Measurements from ENCODE around the gene ZFP36L1. TPM values are rescaled to one million over a fixed set of nuclear protein-coding genes. Genes with fewer than 3 reads are reported as not detected.

ZFP36L1 gene
- total and polyA plus RNA-seq, 10 of the 15 experiments (the other 5 are each of a cell fraction or from before 2014, with no cell fraction given) = 22.0 to 184 (median 66.1) TPM

- DNase-seq (ENCODE audit: low read depth, low spot score) (no peak), FAIRE-seq (no peak), ATAC-seq (no peak)
- peak overlapping the region; percentile 84 for H3K4me2 ChIP-seq (ENCODE audit: control insufficient read depth, insufficient read depth)
- TF ChIP-seq MTA3 (IDR thresholded peaks at IDR 0.05; ENCODE audit: borderline replicate concordance, low read length) (no peak), BRCA1 (IDR thresholded peaks at IDR 0.05; ENCODE audit: low read depth, low read length) (no peak), POLR2AphosphoS5 (IDR thresholded peaks at IDR 0.05; ENCODE audit: low read length) (peak; percentile 17; the same call in 1 of the 2 replicates), NKRF (conservative IDR thresholded peaks at IDR 0.05) (no peak), TCF3 (IDR thresholded peaks at IDR 0.05; ENCODE audit: borderline replicate concordance, insufficient read depth, low read depth, low read length) (no peak), MXI1 (IDR thresholded peaks at IDR 0.05; ENCODE audit: low read depth, low read length) (0 out of 2 replicates have a peak, but pooled peaks have one; percentile 18), YY1 (IDR thresholded peaks at IDR 0.05; ENCODE audit: low read depth, low read length) (peak; percentile 53; the same call in 1 of the 2 replicates), HDGF (IDR thresholded peaks at IDR 0.05) (0 out of 2 replicates have a peak, but pooled peaks have one; percentile 14), MLLT1 (IDR thresholded peaks at IDR 0.05) (peak; percentile 92), POU2F2 (IDR thresholded peaks at IDR 0.05; ENCODE audit: borderline replicate concordance, low read depth, low read length) (no peak), CHD1 (IDR thresholded peaks at IDR 0.05; ENCODE audit: low read depth, low read length) (no peak)
- ChIA-PET POLR2A (interaction anchor here (0.5 to 10.0 kb wide), 9 partner anchors 25 to 537 kb away, joined by 3 to 115 read pairs (median 5); partner anchors contain the start of gene ZFP36L1), CTCF (interaction anchor here (0.9 to 22.6 kb wide), 8 partner anchors 22 to 983 kb away, joined by 3 to 310 read pairs (median 8); partner anchors contain the start of gene ZFP36L1), RAD21 (ENCODE audit: unreplicated experiment) (interaction anchor here (0.6 to 13.5 kb wide), 20 partner anchors 9 to 886 kb away, joined by 3 to 292 read pairs (median 5); partner anchors contain the start of gene ZFP36L1), SMC1A (ENCODE audit: uncharacterized antibody, unreplicated experiment) (interaction anchor here (1.0 to 15.9 kb wide), 18 partner anchors 9 to 875 kb away, joined by 3 to 314 read pairs (median 4); partner anchors contain the start of gene ZFP36L1)
- H3K27me3 ChIP-seq (replicated peaks in 1 of 2; ENCODE audit: control insufficient read depth in 2 of 2, insufficient read depth in 2 of 2, low read length in 1 of 2) = no peaks in the 10 kb centered on the region
- H2AFZ ChIP-seq (ENCODE audit: control insufficient read depth, low read depth, low read length) = no peak overlapping the region; the same call in 1 of the 2 replicates
- H3K36me3 ChIP-seq (ENCODE audit: control insufficient read depth in 2 of 2, insufficient read depth in 2 of 2, low read length in 1 of 2) = no peaks in the 10 kb centered on the region
- no peak overlapping the region for H3K4me3 ChIP-seq
- H3K27ac ChIP-seq (ENCODE audit: control insufficient read depth, insufficient read depth) = peak overlapping the region; percentile 91
- H3K4me1 ChIP-seq (ENCODE audit: control insufficient read depth, insufficient read depth, low read length) = peaks cover 70% of the 10 kb centered on the region
- H3K9ac ChIP-seq (ENCODE audit: control insufficient read depth, insufficient read depth, low read length) = peak overlapping the region; percentile 81
- WGBS (ENCODE audit: insufficient coverage, insufficient replicate concordance, low lambda C conversion rate, missing lambda C conversion rate) = 89% methylated on average over 9 of the region's 9 CpGs
- H3K79me2 ChIP-seq (ENCODE audit: control insufficient read depth, insufficient read depth, low read length) = peaks cover 18% of the 10 kb centered on the region
- H3K9me3 ChIP-seq (replicated peaks; ENCODE audit: control insufficient read depth, insufficient read depth, low read length) = no peaks in the 10 kb centered on the region
- no peaks in the 10 kb centered on the region for H4K20me1 ChIP-seq (ENCODE audit: control insufficient read depth, insufficient read depth)
- no TSS peak for BruUV-seq (replicated peaks)
- in situ Hi-C loops (cut with MboI) = loop anchor here (5.0 to 10.0 kb wide), 2 partner anchors 885 to 983 kb away; no protein-coding TSS in a partner anchor
- intact Hi-C loops (cut with micrococcal nuclease; ENCODE audit: unreplicated experiment) = no loop called here
Observed at GRCh38 chr14:68820119-68820518, 27.3 kb upstream of the ZFP36L1 start.

Measured in GM12878 (cell line).